ENCODE measurements around the gene ADGRG4.

DNA sequence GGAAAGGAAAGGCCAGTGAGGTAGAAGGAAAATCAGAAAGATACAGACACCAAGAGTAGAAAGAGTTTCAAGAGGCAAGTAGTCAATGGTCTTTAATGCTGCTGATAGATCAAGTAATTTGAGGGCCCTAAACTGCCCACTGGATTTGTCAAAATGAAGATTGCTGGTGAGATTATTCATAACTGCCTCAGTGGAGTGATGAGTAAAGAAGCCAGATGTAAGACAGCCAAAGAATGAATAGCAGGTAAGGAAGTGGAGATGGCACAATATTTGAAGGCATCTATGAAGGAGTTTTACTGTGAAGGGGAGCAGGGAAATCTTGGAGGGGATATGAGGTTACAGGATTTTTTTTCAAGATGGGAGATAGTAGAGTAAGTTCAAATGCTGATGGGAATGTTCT is 147.2 kb downstream of the ADGRG4 start:
- no peak for TF ChIP-seq POLR2AphosphoS5 (IDR thresholded peaks at IDR 0.05; ENCODE audit: borderline replicate concordance, low read depth, low read length)
- TF ChIP-seq EZH2 (IDR thresholded peaks at IDR 0.05): no peak
